HK-2 (cell line): ENCODE results near the gene MRNIP.

Experiments used
- DNase-seq: peaks from one replicate; pipeline ENCODE4 v3.0.0-alpha.2; 2018; ENCODE audit not compliant: unreplicated experiment

Gene MRNIP

DNA sequence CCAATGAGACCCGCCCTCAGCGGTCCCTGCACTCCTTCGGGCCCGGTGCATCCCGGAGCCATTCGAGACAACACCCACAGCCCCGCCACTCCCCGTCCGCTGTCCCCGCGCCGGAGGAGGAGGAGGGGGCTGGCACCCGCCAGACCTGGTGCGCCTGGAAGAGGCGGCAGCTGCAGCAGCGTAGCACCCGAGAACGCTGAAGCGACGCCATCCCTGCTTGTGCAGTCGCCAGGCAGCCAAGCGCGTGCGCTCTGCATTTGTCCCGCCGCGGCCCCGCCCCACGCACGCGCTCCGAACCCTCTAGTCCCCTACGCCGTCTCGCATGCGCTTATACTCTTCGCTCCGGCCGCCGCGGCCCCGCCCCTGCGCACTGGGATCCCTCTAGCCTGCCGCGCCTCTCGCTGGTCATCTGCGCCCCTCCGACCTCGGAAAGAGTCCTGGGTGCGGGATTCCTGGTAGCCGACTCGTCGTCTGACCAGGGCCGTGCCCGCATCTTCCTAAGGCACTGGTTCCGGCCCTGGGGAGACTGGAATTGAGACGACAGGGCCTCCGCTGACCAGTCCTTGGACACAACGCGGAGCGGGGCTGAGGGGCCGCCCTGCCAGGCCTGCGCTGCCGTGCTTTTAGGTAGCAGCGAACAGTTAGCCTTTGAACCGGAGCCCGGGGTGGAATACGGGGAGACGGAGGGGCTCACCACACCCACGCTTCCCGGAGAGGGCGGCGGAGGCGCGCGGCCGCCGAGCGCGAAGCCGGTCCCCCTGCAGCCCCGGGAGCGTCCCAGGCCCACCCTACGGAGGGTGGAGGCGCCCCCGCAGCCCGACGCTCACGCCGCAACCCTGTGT, at the start of gene MRNIP:
MRNIP (minus strand) TSS at position 232 of the 842 bp plus-strand sequence; CDS start at position 211, 21 bp downstream.
- peak; percentile 93 for DNase-seq

GRCh38 chr5:179907556-179908324, 49.1 kb upstream of the MRNIP start, which contains the start of gene TBC1D9B:
Gene TBC1D9B, minus strand, starts transcription at chr5:179907897. Its CDS starts 76 bp downstream, at chr5:179907821.
- DNase-seq = peak; percentile 51

DNA sequence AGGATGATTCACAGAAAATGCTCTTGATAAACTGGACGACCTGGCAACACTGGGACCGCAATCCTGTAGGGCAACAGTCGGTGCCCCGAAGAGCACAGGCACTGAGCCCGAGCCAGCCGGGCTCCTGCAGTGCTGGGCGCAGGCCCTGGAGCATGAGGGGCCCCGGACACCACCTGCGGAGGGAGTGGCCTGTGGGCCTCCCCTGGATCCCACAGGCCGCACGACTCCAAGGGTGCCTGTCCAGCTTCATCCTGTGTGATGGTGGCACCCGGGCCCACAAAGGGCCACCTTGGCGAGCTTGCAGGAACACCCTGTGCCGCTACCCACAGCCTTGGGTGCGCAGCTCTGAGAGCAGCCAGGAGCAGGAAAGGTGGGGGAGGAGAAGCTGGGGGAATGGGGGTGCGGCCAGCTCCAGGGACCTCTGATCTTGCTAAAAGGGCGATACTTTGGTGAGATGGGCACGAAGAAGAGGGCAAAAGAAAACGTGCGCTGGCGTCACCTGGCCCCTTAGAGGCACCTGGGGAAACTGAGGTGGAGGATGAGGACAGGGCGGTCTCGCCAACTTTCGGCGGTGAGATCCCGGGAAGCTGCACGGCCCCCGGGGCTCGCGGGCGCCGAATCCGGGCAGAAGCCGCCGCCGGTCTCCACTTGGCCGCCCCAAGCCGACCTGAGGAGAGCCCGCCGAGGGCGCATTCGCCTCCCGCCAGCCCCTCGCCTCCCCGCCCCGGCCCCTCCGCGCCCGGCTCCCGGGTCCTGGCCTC, 48.4 kb upstream of the MRNIP start:
- peak; percentile 29 for DNase-seq

- no peak for DNase-seq
Observed at GRCh38 chr5:179906294-179906794, 47.7 kb upstream of the MRNIP start.

DNA sequence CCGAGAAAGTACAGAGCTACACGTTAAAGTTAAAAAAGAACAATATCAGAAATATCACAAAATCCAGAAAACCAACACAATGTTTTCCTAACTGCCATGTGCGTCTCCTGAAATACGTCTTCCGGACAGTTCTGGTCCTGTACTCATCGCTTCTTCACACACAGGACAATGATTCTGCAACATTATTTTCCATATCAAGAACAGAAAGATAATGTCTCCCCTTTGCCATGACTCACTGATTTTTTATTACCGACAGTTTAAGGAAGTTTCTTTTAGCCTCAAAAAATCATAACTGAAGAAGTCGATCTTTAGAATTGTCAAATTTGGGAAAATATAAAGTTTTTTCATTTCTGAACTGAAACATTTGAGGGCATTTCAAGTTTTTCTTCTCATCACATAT, 46.5 kb upstream of the MRNIP start:
- no peak for DNase-seq

- DNase-seq = no peak
Observed at GRCh38 chr5:179904463-179905160, 46.0 kb upstream of the MRNIP start.

- DNase-seq = no peak
Observed at GRCh38 chr5:179902763-179903158, 44.1 kb upstream of the MRNIP start.

DNA sequence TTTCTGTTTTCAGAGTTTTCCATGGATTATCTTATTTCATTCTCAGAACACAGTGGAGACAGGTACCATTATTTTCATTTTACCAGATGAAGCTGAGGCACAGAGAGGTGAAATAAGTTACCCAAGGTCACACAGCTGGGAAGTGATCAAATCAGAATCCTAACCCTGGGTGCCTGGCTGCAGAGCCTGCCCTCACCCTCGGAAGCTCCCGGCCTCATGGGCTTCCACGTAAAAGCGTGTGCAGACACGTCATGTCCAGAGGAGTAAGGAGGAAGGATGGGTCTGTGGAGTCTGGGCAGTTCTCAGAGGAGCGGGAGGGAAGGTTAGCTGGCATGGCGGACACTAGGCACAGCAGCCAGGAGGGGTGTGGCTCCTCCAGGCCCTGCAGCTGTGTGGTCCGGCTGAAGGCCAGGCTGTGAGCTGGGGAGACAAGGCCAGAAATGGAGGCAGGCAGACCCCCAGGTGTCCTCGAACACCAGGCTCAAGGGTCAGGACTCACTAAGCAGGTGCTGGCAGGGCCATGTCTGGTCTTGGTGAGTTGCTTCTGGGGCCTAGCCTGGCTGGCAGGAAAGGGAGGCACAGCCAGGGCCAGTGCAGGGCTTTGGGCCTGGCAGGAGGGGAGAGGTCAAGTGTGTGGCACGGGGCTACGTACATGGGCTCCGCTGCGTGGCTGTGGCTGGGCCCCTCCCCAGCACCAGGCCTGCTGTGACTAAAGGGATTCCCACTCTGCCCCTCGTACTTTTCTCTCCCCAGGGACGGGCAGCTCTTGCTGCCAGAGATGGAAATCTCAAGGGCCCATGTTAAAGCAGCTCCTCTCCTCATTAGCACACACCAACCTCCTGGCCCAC, 43.5 kb upstream of the MRNIP start:
- no peak for DNase-seq

DNA sequence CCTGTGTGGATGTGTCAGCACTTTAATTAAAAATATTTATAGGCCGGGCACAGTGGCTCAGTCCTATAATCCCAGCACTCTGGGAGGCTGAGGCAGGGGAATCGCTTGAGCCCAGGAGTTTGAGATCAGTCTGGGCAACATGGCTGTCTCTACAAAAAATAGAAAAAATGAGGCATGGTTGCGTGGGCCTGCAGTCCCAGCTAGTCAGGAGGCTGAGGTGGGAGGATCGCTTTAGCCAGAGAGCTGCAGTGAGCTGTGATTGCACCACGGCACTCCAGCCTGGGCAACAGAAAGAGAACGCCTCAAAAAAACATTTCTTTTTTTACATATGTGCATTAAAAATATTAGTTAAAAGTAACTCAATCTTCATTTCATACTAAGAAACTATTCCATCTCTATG, 42.8 kb upstream of the MRNIP start:
- DNase-seq = no peak

DNA sequence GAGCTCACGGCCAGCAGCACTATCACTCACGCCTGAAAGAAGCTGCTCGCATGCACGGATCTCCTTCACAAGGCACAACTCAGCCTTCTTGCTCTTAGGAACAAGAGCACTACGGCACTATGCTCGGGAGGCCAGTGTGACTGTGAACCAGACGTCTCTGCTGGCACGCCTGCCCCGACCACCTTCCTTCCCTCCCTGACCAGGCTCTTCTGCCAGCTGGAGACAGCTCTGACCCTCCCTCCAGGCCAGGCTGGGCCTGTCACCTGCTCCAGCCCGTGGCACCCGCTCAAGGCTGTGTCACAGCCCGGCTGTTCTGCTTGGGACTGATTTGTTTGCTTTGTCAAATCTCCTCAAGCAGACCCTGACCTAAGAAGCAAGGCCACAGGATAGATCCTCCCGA, 42.1 kb upstream of the MRNIP start:
- no peak for DNase-seq

DNA sequence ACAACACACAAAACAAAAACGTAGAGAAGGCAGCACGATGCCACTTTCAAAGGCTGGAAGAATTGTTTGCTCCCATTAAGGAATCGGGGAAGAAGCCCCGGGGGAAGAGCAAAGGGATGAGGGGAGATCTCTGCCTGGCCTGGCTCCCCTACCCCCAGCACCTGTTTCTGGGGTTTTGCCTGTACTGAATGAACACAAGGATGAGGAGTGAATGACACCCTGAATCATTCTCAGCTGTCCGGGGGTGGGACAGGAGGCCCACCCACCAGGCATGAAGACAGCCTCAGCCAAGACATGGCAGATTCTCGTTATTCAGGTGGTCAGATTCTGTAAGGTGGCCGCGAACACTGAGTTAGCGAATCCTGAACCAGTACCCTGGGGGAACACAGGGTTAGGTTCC, 41.6 kb upstream of the MRNIP start:
- no peak for DNase-seq

DNA sequence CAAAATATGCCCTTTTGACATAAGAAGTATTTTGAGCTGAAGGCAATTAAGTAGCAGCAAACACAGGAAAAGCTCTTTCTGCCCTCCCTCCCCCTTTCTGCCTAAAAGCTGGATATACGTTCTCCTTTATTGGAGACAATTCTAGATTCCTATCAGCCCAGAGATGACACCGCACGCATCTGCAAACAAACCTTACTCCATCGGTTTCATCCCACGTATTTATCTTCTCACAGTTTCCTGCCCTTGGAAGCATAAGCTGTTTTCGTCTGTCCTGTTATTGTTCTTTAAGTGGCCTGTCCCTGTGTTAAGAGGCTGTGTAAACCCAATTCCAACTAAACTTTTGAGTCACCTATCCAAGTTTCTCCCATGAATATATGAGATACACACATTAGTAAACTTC, 37.2 kb upstream of the MRNIP start:
- no peak for DNase-seq

- DNase-seq = no peak
Observed at GRCh38 chr5:179893958-179894895, 35.6 kb upstream of the MRNIP start.

DNA sequence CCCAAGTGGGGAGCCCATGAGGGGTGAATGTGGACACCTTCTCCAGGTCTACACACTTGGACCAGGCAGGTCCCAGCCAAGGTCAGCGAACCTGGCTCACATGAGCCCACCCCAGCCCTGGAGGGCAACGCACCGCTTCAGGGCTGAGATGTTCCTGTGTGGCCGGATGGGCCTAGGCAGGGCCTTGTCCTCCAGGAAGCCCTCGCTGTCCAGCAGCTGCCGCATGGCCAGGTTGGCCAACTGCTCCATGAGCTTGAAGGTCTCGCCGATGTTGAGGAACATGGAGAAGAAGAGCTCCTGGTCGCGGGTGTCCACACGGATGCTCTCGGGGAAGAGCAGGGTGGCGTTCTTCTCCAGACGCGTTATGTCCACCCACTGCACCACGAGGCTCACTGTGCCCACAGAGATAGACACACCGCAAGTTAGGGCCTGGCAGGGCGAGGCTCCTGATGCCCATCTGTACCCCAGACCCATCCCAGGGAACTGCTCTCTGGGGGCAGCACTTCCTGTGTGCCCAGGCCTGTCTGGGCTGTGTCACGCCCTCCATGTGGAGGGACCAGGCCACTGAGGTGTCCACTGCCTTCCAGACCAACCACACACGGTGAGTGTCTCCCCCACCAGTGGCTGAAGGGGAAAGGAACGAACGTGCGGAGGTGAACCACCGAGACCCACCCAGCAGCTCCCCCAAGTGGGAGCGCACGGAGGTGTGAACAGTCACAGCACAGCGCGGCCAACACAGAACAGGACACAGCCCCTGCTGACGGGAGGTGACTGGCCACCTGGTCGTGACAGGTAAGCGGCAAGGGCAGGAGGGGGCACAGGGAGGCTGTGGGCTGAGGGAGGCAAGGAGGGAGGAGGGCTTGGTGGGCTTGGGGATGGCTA, 34.7 kb upstream of the MRNIP start:
- no peak for DNase-seq

- DNase-seq = no peak
Observed at GRCh38 chr5:179892255-179892654, 33.6 kb upstream of the MRNIP start.

- DNase-seq = no peak
Observed at GRCh38 chr5:179890751-179891682, 32.4 kb upstream of the MRNIP start.

- no peak for DNase-seq
Observed at GRCh38 chr5:179889885-179890284, 31.3 kb upstream of the MRNIP start.
